Transverse colon (tissue), 4 donors: ENCODE results near the gene NPW. TPM values are rescaled to one million over a fixed set of nuclear protein-coding genes. Genes with fewer than 3 reads are reported as not detected.
A peak's percentile ranks its signal among the peaks of the same experiment; 100 is the strongest.

ENCODE experiments used
- DNase-seq: peaks from one replicate; pipeline ENCODE4 v3.0.0-alpha.2; 2019
- H3K27ac ChIP-seq, 4 donors: fragments of 200-600 bp; sonication (generic); 2 replicates each; pipeline ENCODE4 v1.5.1; 2016 to 2018; ENCODE audit warnings: inconsistent platforms in 4 of 4
- H3K27me3 ChIP-seq: fragments of 200-600 bp; sonication (generic); 2 replicates; pipeline ENCODE4 v1.5.1; 2017; ENCODE audit warnings: inconsistent platforms
- H3K36me3 ChIP-seq, 4 donors: fragments of 200-600 bp; sonication (generic); 2 replicates each; pipeline ENCODE4 v1.5.1; 2017 to 2019; ENCODE audit warnings: inconsistent platforms in 4 of 4
- H3K4me1 ChIP-seq, 4 donors: fragments of 200-600 bp; sonication (generic); 2 replicates each; pipeline ENCODE4 v1.5.1; 2017 to 2020; ENCODE audit warnings: inconsistent platforms in 4 of 4
- H3K4me3 ChIP-seq, 4 donors: fragments of 200-600 bp; sonication (generic); 1 replicate in 1 of 4; 2 replicates in 3 of 4; pipeline versions ENCODE4 v1.5.1 to v1.6.1; 2017 to 2019; ENCODE audit warnings: inconsistent platforms in 4 of 4
- H3K9me3 ChIP-seq, 2 donors: fragments of 200-600 bp; sonication (generic); 2 replicates each; pipeline ENCODE4 v1.5.1; 2017 to 2019; ENCODE audit warnings: inconsistent platforms in 2 of 2
- EP300 ChIP-seq: sonication (generic); formaldehyde crosslinking; IDR thresholded peaks from one replicate; pipeline ENCODE4 v1.6.1; 2017; ENCODE audit warnings: antibody characterized with exemption, low read depth
- POLR2A ChIP-seq: fragments of 450-650 bp; IDR thresholded peaks from one replicate; pipeline ENCODE4 v1.6.1; 2016; ENCODE audit warnings: antibody characterized with exemption, mild to moderate bottlenecking, moderate library complexity
- POLR2AphosphoS5 ChIP-seq, 3 donors: sonication (generic); formaldehyde crosslinking; IDR thresholded peaks; one replicate each; pipeline ENCODE4 v1.6.1; 2016; ENCODE audit warnings: antibody characterized with exemption in 3 of 3
- WGBS, 2 donors: methylation state at CpG; one replicate each; pipeline ENCODE4 v1.1.5; 2018; ENCODE audit warnings: low coverage in 1 of 2; 5-methylcytosine and 5-hydroxymethylcytosine counted together
- in situ Hi-C, 4 donors: fragments of 200-750 bp; cut with MboI; loops; one replicate each; pipeline versions ENCODE4 v1.15.0 to v1.15.1; 2017; ENCODE audit warnings: low sequenced_read_pairs in 3 of 4, low pct_ligation_motif_present in 1 of 4, low pct_unique_long_range_greater_than_20kb in 1 of 4
- intact Hi-C: fragments of 100-400 bp; cut with DNase I; formaldehyde crosslinking; loops from one replicate; pipeline ENCODE4 v1.15.1; 2023; ENCODE audit warnings: low total_unique reads
- total RNA-seq, 4 donors: library from RNA; depleted of rRNA; stranded (reverse); fragments of >200 nt; gene quantifications; one replicate each; pipeline ENCODE4 v1.1.0, GENCODE V29; 2016
- TF ChIP-seq, protein P1 (sequence below), 5 experiments: fragments of 200-600 bp in 3 of 5; fragments of 450-650 bp in 2 of 5; sonication (generic) in 3 of 5; IDR thresholded peaks; 1 replicate in 2 of 5; 2 replicates in 3 of 5; pipeline ENCODE4 v1.5.1; 2016 to 2017; ENCODE audit warnings: antibody characterized with exemption in 5 of 5, inconsistent platforms in 3 of 5, mild to moderate bottlenecking in 2 of 5, moderate library complexity in 1 of 5

NPW gene
- total RNA-seq, 4 donors from 2014 or later, result 0.41 TPM; not detected in 3

GRCh38 chr16:2019921-2020831 is 591 bp downstream of the NPW start:
- TF ChIP-seq POLR2AphosphoS5 (IDR thresholded peaks at IDR 0.05) (no peak), EP300 (no peak), POLR2A (no peak)
- TF ChIP-seq, protein P1, sequence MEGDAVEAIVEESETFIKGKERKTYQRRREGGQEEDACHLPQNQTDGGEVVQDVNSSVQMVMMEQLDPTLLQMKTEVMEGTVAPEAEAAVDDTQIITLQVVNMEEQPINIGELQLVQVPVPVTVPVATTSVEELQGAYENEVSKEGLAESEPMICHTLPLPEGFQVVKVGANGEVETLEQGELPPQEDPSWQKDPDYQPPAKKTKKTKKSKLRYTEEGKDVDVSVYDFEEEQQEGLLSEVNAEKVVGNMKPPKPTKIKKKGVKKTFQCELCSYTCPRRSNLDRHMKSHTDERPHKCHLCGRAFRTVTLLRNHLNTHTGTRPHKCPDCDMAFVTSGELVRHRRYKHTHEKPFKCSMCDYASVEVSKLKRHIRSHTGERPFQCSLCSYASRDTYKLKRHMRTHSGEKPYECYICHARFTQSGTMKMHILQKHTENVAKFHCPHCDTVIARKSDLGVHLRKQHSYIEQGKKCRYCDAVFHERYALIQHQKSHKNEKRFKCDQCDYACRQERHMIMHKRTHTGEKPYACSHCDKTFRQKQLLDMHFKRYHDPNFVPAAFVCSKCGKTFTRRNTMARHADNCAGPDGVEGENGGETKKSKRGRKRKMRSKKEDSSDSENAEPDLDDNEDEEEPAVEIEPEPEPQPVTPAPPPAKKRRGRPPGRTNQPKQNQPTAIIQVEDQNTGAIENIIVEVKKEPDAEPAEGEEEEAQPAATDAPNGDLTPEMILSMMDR (IDR thresholded peaks at IDR 0.05), result no peak
- intact Hi-C loops (no loop called here), in situ Hi-C loops (loop anchor here (10.0 to 25.0 kb wide), 2 partner anchors 117 to 125 kb away; partner anchors contain the start of genes RAB26 (in 4 of the 4) and PKD1 (in 1 of the 4))
- Histone ChIP-seq H3K36me3 (no peaks in the 10 kb centered on the region), H3K27ac (no peak overlapping the region), H3K27me3 (peaks cover 37% of the 10 kb centered on the region), H3K9me3 (no peaks in the 10 kb centered on the region), H3K4me1 (peaks cover 16 to 42% (median 37%) of the 10 kb centered on the region in 4 donors), H3K4me3 (peak overlapping the region in 2 of 4 donors; percentile 11 to 26)
- WGBS, 2 donors, result 8% methylated on average over 78 of the region's 96 CpGs; no CpG with 5 or more reads in 1 of the 2 donors
- DNase-seq, result no peak

DNA sequence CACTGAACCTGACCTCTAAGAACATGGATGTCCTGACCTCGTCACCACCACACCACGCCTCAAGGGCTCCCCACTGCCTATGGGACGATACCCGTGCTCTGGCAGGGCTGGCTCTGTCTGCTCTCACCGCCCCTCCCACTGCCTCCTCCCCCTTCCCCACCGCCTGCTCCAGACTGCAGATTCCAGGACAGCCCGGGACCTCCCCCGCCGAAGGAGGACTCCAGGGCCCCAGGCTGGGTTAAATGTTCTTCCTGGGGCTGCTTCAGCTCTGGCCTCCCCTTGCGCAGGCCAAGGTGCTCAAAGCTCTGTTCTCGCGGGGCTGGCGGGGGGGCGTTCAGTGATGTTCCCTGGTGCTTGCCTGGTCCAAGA is 3.1 kb downstream of the NPW start:
- peak overlapping the region; percentile 7 to 77 (median 75) for H3K27ac ChIP-seq
- no peak for DNase-seq
- H3K9me3 ChIP-seq, result no peaks in the 10 kb centered on the region
- peaks cover 16 to 45% (median 38%) of the 10 kb centered on the region in 4 donors for H3K4me1 ChIP-seq
- H3K36me3 ChIP-seq, result no peaks in the 10 kb centered on the region
- no peak for TF ChIP-seq POLR2AphosphoS5 (IDR thresholded peaks at IDR 0.05)
- TF ChIP-seq POLR2A, result no peak
- TF ChIP-seq, protein P1 (IDR thresholded peaks at IDR 0.05), result no peak
- TF ChIP-seq EP300, result no peak
- in situ Hi-C loops (loop anchor here in 3 of 4 donors (10.0 to 25.0 kb wide), 2 partner anchors 115 to 122 kb away; partner anchors contain the start of genes RAB26 (in 3 of the 3) and PKD1 (in 1 of the 3)), intact Hi-C loops (no loop called here)
- H3K4me3 ChIP-seq, result peak overlapping the region in 2 of 4 donors; percentile 15 to 38
- H3K27me3 ChIP-seq, result peaks cover 37% of the 10 kb centered on the region
- WGBS, 2 donors, result 5% methylated on average over 14 of the region's 14 CpGs; no CpG with 5 or more reads in 1 of the 2 donors

- WGBS, 2 donors, result 9% methylated on average over 49 of the region's 53 CpGs; no CpG with 5 or more reads in 1 of the 2 donors
- Histone ChIP-seq H3K4me1 (peaks cover 16 to 50% (median 40%) of the 10 kb centered on the region in 4 donors), H3K9me3 (no peaks in the 10 kb centered on the region), H3K27ac (peak overlapping the region; percentile 74 to 77 (median 75)), H3K27me3 (peaks cover 36% of the 10 kb centered on the region), H3K36me3 (no peaks in the 10 kb centered on the region), H3K4me3 (peak overlapping the region in 2 of 4 donors; percentile 15 to 38)
- peak; percentile 97 for DNase-seq
- in situ Hi-C loops (loop anchor here in 3 of 4 donors (10.0 to 25.0 kb wide), 2 partner anchors 114 to 121 kb away; partner anchors contain the start of genes RAB26 (in 3 of the 3) and PKD1 (in 1 of the 3)), intact Hi-C loops (no loop called here)
- TF ChIP-seq, protein P1 (IDR thresholded peaks at IDR 0.05), result peak; percentile 98 to 99 (median 99)
- TF ChIP-seq POLR2A, result peak; percentile 42
- peak; percentile 12 to 57 (median 53) for TF ChIP-seq POLR2AphosphoS5 (IDR thresholded peaks at IDR 0.05)
- TF ChIP-seq EP300, result no peak
These were observed 3.8 kb downstream of the NPW start for GRCh38 chr16:2023092-2024031.
